UCSD-AML1 (cell line): ENCODE results near the gene SLC1A5.
A peak's percentile ranks its signal among the peaks of the same experiment; 100 is the strongest.
"Not testable (repeated sequence)": the region's sequence is repeated elsewhere in the genome, so short reads cannot be mapped to it uniquely, and the experiment has no call there.

Experiments
- DNase-seq: peaks from one replicate; lab custom pipeline; 2025; ENCODE audit not compliant: unreplicated experiment; lab: John Stamatoyannopoulos, UW

Gene SLC1A5

GRCh38 chr19:46772170-46773017, 16.0 kb downstream of the SLC1A5 start:
- DNase-seq = no peak

GRCh38 chr19:46768746-46769145, 19.6 kb downstream of the SLC1A5 start:
- not testable (repeated sequence) for DNase-seq

GRCh38 chr19:46766569-46767317, 21.7 kb downstream of the SLC1A5 start:
- DNase-seq = peak; percentile 47

GRCh38 chr19:46764817-46765291, 23.5 kb downstream of the SLC1A5 start:
- DNase-seq = no peak

- no peak for DNase-seq
Observed at GRCh38 chr19:46762245-46762890, 26.0 kb downstream of the SLC1A5 start.

- DNase-seq = no peak
Observed at GRCh38 chr19:46761418-46761831, 27.0 kb downstream of the SLC1A5 start.

GRCh38 chr19:46760897-46761296, 27.5 kb downstream of the SLC1A5 start:
- not testable (repeated sequence) for DNase-seq

- DNase-seq = no peak
Observed at GRCh38 chr19:46760363-46760762, 28.0 kb downstream of the SLC1A5 start.

- no peak for DNase-seq
Observed at GRCh38 chr19:46759817-46760333, 28.5 kb downstream of the SLC1A5 start.

GRCh38 chr19:46759206-46759605, 29.2 kb downstream of the SLC1A5 start:
- DNase-seq = no peak

GRCh38 chr19:46756544-46756888, 31.9 kb downstream of the SLC1A5 start:
- peak; percentile 63 for DNase-seq

GRCh38 chr19:46755853-46756543, 32.4 kb downstream of the SLC1A5 start:
- no peak for DNase-seq

- no peak for DNase-seq
Observed at GRCh38 chr19:46755077-46755852, 33.1 kb downstream of the SLC1A5 start.

GRCh38 chr19:46753420-46754155, 34.8 kb downstream of the SLC1A5 start:
- DNase-seq = peak; percentile 45

GRCh38 chr19:46748325-46749109, 39.9 kb downstream of the SLC1A5 start:
- peak; percentile 65 for DNase-seq

- DNase-seq = peak; percentile 59
Observed at GRCh38 chr19:46746281-46747057, 41.9 kb downstream of the SLC1A5 start, which contains the start of gene STRN4. Gene STRN4, minus strand, starts transcription at chr19:46746450. Its CDS starts 20 bp downstream, at chr19:46746430.

- peak; percentile 53 for DNase-seq
Observed at GRCh38 chr19:46745521-46746280, 42.7 kb downstream of the SLC1A5 start, which contains the start of gene FKRP. Gene FKRP, plus strand, starts transcription at chr19:46746057. Its CDS starts 9,394 bp downstream, at chr19:46755451.
